Prostate gland (tissue), 2 donors: ENCODE measurements around the gene RNU5D-1. TPM values are rescaled to one million over a fixed set of nuclear protein-coding genes. Genes with fewer than 3 reads are reported as not detected.

Source experiments
- DNase-seq: peaks from one replicate; pipeline ENCODE4 v3.0.0-alpha.2; 2019; ENCODE audit warnings: low spot score
- H3K27ac ChIP-seq, 2 donors: fragments of 200-600 bp; sonication (generic); 2 replicates each; pipeline ENCODE4 v1.5.1; 2017 to 2019
- H3K27me3 ChIP-seq: fragments of 200-600 bp; sonication (generic); replicated peaks from 2 replicates; pipeline ENCODE4 v1.5.1; 2019; ENCODE audit not compliant: insufficient read depth
- H3K36me3 ChIP-seq, 2 donors: fragments of 200-600 bp; sonication (generic); 1 replicate in 1 of 2; 2 replicates in 1 of 2; pipeline versions ENCODE4 v1.5.1 to v1.8.1; 2017 to 2019
- H3K4me1 ChIP-seq: fragments of 200-600 bp; sonication (generic); replicated peaks from 2 replicates; pipeline ENCODE4 v1.5.1; 2019
- H3K4me3 ChIP-seq, 2 donors: fragments of 200-600 bp; sonication (generic); 2 replicates each; pipeline ENCODE4 v1.5.1; 2017 to 2019
- H3K9me3 ChIP-seq: fragments of 200-600 bp; sonication (generic); 2 replicates; pipeline ENCODE4 v1.5.1; 2017
- POLR2A ChIP-seq: fragments of 450-650 bp; IDR thresholded peaks from one replicate; pipeline ENCODE4 v1.6.1; 2016; ENCODE audit warnings: antibody characterized with exemption, mild to moderate bottlenecking
- POLR2AphosphoS5 ChIP-seq: sonication (generic); formaldehyde crosslinking; IDR thresholded peaks from one replicate; pipeline ENCODE4 v1.6.1; 2017; ENCODE audit warnings: antibody characterized with exemption
- WGBS: methylation state at CpG from one replicate; pipeline ENCODE4 v1.1.5; 2018; 5-methylcytosine and 5-hydroxymethylcytosine counted together
- intact Hi-C: fragments of 100-400 bp; cut with DNase I; formaldehyde crosslinking; loops from one replicate; pipeline ENCODE4 v1.14.2; 2022
- total RNA-seq, 2 donors: library from RNA; depleted of rRNA; stranded (reverse); fragments of >200 nt; gene quantifications; one replicate each; pipeline ENCODE4 v1.1.0, GENCODE V29; 2016
- TF ChIP-seq, protein P1 (sequence below), 4 experiments: fragments of 200-600 bp in 2 of 4; fragments of 450-650 bp in 2 of 4; sonication (generic) in 2 of 4; IDR thresholded peaks; 1 replicate in 3 of 4; 2 replicates in 1 of 4; pipeline ENCODE4 v1.5.1; 2016 to 2019; ENCODE audit warnings: antibody characterized with exemption in 4 of 4, mild to moderate bottlenecking in 2 of 4, moderate library complexity in 2 of 4

The RNU5D-1 gene
- total RNA-seq, 2 donors from 2014 or later = not detected

DNA sequence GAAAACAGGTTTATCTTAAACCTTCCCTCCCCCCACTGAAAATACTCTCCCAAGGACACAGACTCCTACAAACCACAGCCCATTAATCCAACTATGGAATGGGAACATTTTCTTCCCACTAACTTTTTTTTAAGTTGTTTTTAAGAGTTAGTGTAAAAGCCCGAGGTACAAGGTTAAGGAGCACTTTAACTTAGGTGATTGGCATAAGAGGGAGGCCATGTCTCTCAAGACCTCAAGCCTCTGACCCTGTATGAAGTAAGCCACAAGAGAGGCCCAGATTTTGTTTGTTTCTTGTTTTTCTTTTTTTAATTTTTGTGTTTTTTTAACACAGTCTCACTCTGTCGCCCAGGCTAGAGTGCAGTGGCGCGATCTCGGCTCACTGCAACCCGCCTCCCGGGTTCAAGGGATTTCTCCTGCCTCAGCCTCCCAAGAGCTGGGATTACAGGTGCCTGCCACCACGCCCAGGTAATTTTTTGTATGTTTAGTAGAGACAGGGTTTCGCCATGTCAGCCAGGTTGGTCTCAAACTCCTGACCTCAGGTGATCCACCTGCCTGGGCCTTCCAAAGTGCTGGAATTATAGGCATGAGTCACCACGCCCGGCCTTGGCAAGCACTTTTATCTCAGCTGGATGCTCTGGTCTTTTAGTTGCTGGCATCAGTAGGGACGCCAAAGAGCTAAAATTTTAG is 42.1 kb downstream of the RNU5D-1 start:
- no peaks in the 10 kb centered on the region for H3K9me3 ChIP-seq
- no peaks in the 10 kb centered on the region for H3K27me3 ChIP-seq
- H3K4me3 ChIP-seq = no peak overlapping the region
- DNase-seq = no peak
- no peak for TF ChIP-seq POLR2AphosphoS5
- TF ChIP-seq POLR2A = no peak
- TF ChIP-seq, protein P1, sequence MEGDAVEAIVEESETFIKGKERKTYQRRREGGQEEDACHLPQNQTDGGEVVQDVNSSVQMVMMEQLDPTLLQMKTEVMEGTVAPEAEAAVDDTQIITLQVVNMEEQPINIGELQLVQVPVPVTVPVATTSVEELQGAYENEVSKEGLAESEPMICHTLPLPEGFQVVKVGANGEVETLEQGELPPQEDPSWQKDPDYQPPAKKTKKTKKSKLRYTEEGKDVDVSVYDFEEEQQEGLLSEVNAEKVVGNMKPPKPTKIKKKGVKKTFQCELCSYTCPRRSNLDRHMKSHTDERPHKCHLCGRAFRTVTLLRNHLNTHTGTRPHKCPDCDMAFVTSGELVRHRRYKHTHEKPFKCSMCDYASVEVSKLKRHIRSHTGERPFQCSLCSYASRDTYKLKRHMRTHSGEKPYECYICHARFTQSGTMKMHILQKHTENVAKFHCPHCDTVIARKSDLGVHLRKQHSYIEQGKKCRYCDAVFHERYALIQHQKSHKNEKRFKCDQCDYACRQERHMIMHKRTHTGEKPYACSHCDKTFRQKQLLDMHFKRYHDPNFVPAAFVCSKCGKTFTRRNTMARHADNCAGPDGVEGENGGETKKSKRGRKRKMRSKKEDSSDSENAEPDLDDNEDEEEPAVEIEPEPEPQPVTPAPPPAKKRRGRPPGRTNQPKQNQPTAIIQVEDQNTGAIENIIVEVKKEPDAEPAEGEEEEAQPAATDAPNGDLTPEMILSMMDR (IDR thresholded peaks at IDR 0.05) = no peak
- H3K27ac ChIP-seq = no peak overlapping the region
- H3K4me1 ChIP-seq = no peaks in the 10 kb centered on the region
- intact Hi-C loops = no loop called here
- no peaks in the 10 kb centered on the region for H3K36me3 ChIP-seq
- WGBS = 78% methylated on average over 12 of the region's 12 CpGs

DNA sequence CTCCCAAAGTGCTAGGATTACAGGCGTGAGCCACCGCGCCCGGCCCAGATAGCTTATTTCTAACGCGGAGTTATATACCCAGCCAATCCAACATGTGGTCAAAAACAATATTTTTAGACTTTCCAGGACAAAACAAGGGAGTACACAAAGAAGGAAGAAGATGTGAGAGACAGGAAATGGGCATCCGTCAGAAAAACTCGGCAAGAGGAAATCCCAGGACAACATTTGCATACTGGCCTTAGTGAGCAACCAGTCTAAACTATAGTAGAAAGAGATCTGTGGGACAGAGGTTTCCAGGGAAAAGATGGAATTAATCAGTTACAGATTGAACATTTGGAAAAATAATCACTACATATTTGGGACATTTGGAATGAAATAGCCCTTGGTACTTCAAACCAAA is 45.1 kb downstream of the RNU5D-1 start:
- Histone ChIP-seq H3K4me3 (no peak overlapping the region), H3K36me3 (no peaks in the 10 kb centered on the region), H3K4me1 (no peaks in the 10 kb centered on the region), H3K27me3 (no peaks in the 10 kb centered on the region), H3K9me3 (no peaks in the 10 kb centered on the region), H3K27ac (no peak overlapping the region)
- WGBS = 86% methylated on average over 8 of the region's 8 CpGs
- intact Hi-C loops = no loop called here
- TF ChIP-seq, protein P1 (IDR thresholded peaks at IDR 0.05) = no peak
- no peak for TF ChIP-seq POLR2AphosphoS5
- DNase-seq = no peak

DNA sequence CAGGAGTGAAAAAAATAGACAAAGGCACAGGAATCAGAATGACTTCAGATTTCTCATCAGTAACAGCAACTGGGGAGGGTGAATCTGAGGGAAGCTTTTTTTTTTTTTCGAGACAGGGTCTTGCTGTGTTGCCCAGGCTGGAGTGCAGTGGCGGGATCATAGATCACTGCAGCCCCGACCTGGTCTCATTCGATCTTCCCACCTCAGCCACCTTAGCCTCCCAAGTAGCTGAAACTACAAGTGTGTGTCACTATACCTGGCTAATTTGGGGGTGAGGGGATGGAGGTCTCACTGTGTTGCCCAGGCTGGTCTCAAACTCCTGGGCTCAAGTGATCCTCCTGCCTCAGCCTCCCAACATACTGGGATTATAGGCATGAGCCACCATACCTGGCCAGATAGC is 45.8 kb downstream of the RNU5D-1 start:
- intact Hi-C loops = no loop called here
- no peak overlapping the region for H3K4me3 ChIP-seq
- 95% methylated on average over 4 of the region's 4 CpGs for WGBS

DNA sequence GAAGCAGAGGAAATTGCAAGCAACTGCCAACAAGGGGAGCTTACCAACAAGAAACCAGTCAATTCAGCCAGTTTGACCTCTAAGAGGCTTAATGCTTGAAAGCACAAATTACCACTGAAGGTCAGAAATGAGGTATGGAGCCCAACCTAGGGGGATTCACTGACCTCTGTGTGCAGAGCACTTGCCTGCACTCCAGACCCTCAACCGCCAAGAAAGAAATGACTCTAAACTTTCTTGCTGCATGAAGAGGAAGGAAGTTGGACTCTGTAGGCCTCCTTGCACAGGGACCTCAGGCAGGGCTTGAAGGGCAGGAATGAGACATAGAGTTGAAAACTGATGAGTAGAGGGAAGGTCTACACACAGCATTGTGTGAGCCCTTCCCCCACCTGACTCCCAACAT is 46.4 kb downstream of the RNU5D-1 start:
- intact Hi-C loops = no loop called here
- H3K27ac ChIP-seq = no peak overlapping the region
- no peak for DNase-seq

More for the DNA sequence above, 45.8 kb downstream of the RNU5D-1 start:
- DNase-seq = no peak
- Histone ChIP-seq H3K4me1 (no peaks in the 10 kb centered on the region), H3K9me3 (no peaks in the 10 kb centered on the region), H3K27me3 (no peaks in the 10 kb centered on the region), H3K27ac (no peak overlapping the region), H3K36me3 (no peaks in the 10 kb centered on the region)
- TF ChIP-seq POLR2A (no peak), POLR2AphosphoS5 (no peak)
- TF ChIP-seq, protein P1 (IDR thresholded peaks at IDR 0.05) = no peak

More for the DNA sequence above, 46.4 kb downstream of the RNU5D-1 start:
- no peaks in the 10 kb centered on the region for H3K36me3 ChIP-seq
- no peaks in the 10 kb centered on the region for H3K4me1 ChIP-seq
- WGBS = 92% methylated on average over 1 of the region's 1 CpG
- no peak for TF ChIP-seq POLR2A
- TF ChIP-seq, protein P1 (IDR thresholded peaks at IDR 0.05) = no peak
- TF ChIP-seq POLR2AphosphoS5 = no peak
- no peaks in the 10 kb centered on the region for H3K27me3 ChIP-seq
- H3K4me3 ChIP-seq = no peak overlapping the region
- no peaks in the 10 kb centered on the region for H3K9me3 ChIP-seq
